B cell (primary cell): ENCODE data around the gene ZDHHC7. TPM values are rescaled to one million over a fixed set of nuclear protein-coding genes. Genes with fewer than 3 reads are reported as not detected.

ENCODE experiments used
- ATAC-seq: fragments of 200-7000 bp; cut with Tn5 transposase; one replicate; pipeline ENCODE4 v1.10.0; 2021; ENCODE audit warnings: low read depth, mild to moderate bottlenecking, moderate number of reproducible peaks, moderate library complexity
- CTCF ChIA-PET: fragments of 350-600 bp; sonication (Branson Sonifier 250); formaldehyde crosslinking; loops from one replicate; lab custom pipeline; 2021; ENCODE audit warnings: antibody characterized with exemption, inconsistent platforms; lab: Charles Lee
- POLR2A ChIA-PET: fragments of 350-600 bp; sonication (Branson Sonifier 250); formaldehyde crosslinking; loops from one replicate; lab custom pipeline; 2021; ENCODE audit warnings: antibody characterized with exemption; lab: Charles Lee
- DNase-seq: peaks from one replicate; pipeline ENCODE4 v3.0.0; 2013
- H2AFZ ChIP-seq: 2 replicates; pipeline ENCODE4 v1.6.1; 2012; ENCODE audit warnings: mild to moderate bottlenecking, low read depth, low read length; ENCODE audit not compliant: insufficient read depth, poor library complexity, severe bottlenecking
- H3K27ac ChIP-seq, 2 donors: 1 replicate in 1 of 2; 2 replicates in 1 of 2; pipeline ENCODE4 v1.5.1; 2012 to 2013; ENCODE audit warnings: low read length in 2 of 2, mild to moderate bottlenecking in 2 of 2, moderate library complexity in 1 of 2
- H3K27me3 ChIP-seq, 4 experiments: fragments of 200-600 bp in 1 of 4; sonication (generic) in 1 of 4; replicated peaks in 1 of 4; 1 replicate in 2 of 4; 2 replicates in 2 of 4; pipeline versions ENCODE4 v1.6.1 to v1.7.0; 2013 to 2016; ENCODE audit warnings: low read length in 3 of 4, mild to moderate bottlenecking in 2 of 4, mixed read lengths in 1 of 4, moderate library complexity in 1 of 4; ENCODE audit not compliant: insufficient read depth in 4 of 4, control insufficient read depth in 3 of 4; ENCODE audit errors: control extremely low read depth in 1 of 4
- H3K36me3 ChIP-seq, 2 experiments: replicated peaks in 1 of 2; 1 replicate in 1 of 2; 2 replicates in 1 of 2; pipeline versions ENCODE4 v1.6.1 to v1.7.1; 2013; ENCODE audit warnings: low read length in 1 of 2; ENCODE audit not compliant: insufficient read depth in 2 of 2, control insufficient read depth in 1 of 2; ENCODE audit errors: control extremely low read depth in 1 of 2, extremely low read depth in 1 of 2
- H3K4me1 ChIP-seq, 2 donors: fragments of 200-600 bp in 1 of 2; sonication (generic) in 1 of 2; 1 replicate in 1 of 2; 2 replicates in 1 of 2; pipeline versions ENCODE4 v1.5.1 to v1.6.1; 2013 to 2017; ENCODE audit warnings: low read length in 2 of 2; ENCODE audit not compliant: control insufficient read depth in 2 of 2, insufficient read depth in 2 of 2
- H3K4me2 ChIP-seq: replicated peaks from 2 replicates; pipeline ENCODE3; 2012; ENCODE audit warnings: mild to moderate bottlenecking, low read depth, low read length; ENCODE audit not compliant: poor library complexity, severe bottlenecking
- H3K4me3 ChIP-seq, 5 experiments: fragments of 200-600 bp in 1 of 5; sonication (generic) in 1 of 5; 1 replicate in 3 of 5; 2 replicates in 2 of 5; pipeline versions ENCODE4 v1.5.1 to v1.7.0; 2011 to 2016; ENCODE audit warnings: low read length in 4 of 5, mild to moderate bottlenecking in 4 of 5, low read depth in 2 of 5, control low read depth in 1 of 5, moderate library complexity in 1 of 5; ENCODE audit not compliant: insufficient read depth in 1 of 5; ENCODE audit errors: control extremely low read depth in 1 of 5, extremely low read depth in 1 of 5
- H3K79me2 ChIP-seq: fragments of 200-600 bp; sonication (generic); one replicate; pipeline ENCODE4 v1.6.0; 2016; ENCODE audit warnings: low read length; ENCODE audit not compliant: control insufficient read depth, insufficient read depth
- H3K9ac ChIP-seq: fragments of 200-600 bp; sonication (generic); 2 replicates; pipeline ENCODE4 v1.6.1; 2017; ENCODE audit warnings: mild to moderate bottlenecking, low read length, moderate library complexity
- H3K9me3 ChIP-seq, 3 donors: one replicate each; pipeline versions ENCODE4 v1.6.1 to v1.7.1; 2013; ENCODE audit warnings: low read length in 2 of 3; ENCODE audit not compliant: control insufficient read depth in 2 of 3, insufficient read depth in 1 of 3; ENCODE audit errors: control extremely low read depth in 1 of 3
- H4K20me1 ChIP-seq: 2 replicates; pipeline ENCODE4 v1.6.0; 2012; ENCODE audit warnings: mild to moderate bottlenecking, low read length; ENCODE audit not compliant: insufficient read depth, control insufficient read depth, poor library complexity, severe bottlenecking
- H3K27ac Mint-ChIP-seq: one replicate; pipeline ENCODE4 v1.8.0; 2021; ENCODE audit warnings: mixed read lengths
- H3K27me3 Mint-ChIP-seq: one replicate; pipeline ENCODE4 v1.8.0; 2021; ENCODE audit warnings: mixed read lengths
- H3K4me1 Mint-ChIP-seq: one replicate; pipeline ENCODE4 v1.8.0; 2021; ENCODE audit warnings: mixed read lengths
- H3K4me3 Mint-ChIP-seq: one replicate; pipeline ENCODE4 v1.8.0; 2021; ENCODE audit warnings: mixed read lengths
- H3K9me3 Mint-ChIP-seq: one replicate; pipeline ENCODE4 v1.8.0; 2022; ENCODE audit warnings: mixed read lengths; ENCODE audit not compliant: insufficient read depth
- EZH2 ChIP-seq: IDR thresholded peaks from 2 replicates; pipeline ENCODE4 v1.6.1; 2012; ENCODE audit warnings: borderline replicate concordance, low read depth, mild to moderate bottlenecking, moderate library complexity, low read length; ENCODE audit not compliant: insufficient read depth, poor library complexity, severe bottlenecking
- WGBS: methylation state at CpG from one replicate; pipeline ENCODE4 v1.1.5; 2013; ENCODE audit warnings: missing lambda C conversion rate; ENCODE audit not compliant: insufficient coverage; 5-methylcytosine and 5-hydroxymethylcytosine counted together
- intact Hi-C: fragments of 100-400 bp; cut with micrococcal nuclease; formaldehyde crosslinking; loops from one replicate; pipeline ENCODE4 v1.10.0; 2022
- polyA plus RNA-seq: library from polyadenylated mRNA; depleted of rRNA; stranded (reverse); fragments of >200 nt; gene quantifications from 2 replicates; pipeline ENCODE4 v1.2.3, GENCODE V29; 2012
- total RNA-seq, 2 donors: library from RNA; stranded (reverse); fragments of 120-200 nt in 1 of 2; gene quantifications; 1 replicate in 1 of 2; 2 replicates in 1 of 2; pipeline versions ENCODE4 v1.2.3 to v1.2.4, GENCODE V29; 2013 to 2022
- TF ChIP-seq, protein P1 (sequence below): fragments of 200-600 bp; IDR thresholded peaks from one replicate; pipeline ENCODE4 v1.8.0; 2022; ENCODE audit warnings: antibody characterized with exemption, mild to moderate bottlenecking

ZDHHC7 gene
- total and polyA plus RNA-seq, 2 donors (not counting 1 experiment from before 2014, with no cell fraction given) = 25.2 to 36.1 TPM

- H3K27ac ChIP-seq = no peak overlapping the region
- H3K9me3 ChIP-seq = no peaks in the 10 kb centered on the region
- no peaks in the 10 kb centered on the region for H3K36me3 ChIP-seq
- TF ChIP-seq, protein P1, sequence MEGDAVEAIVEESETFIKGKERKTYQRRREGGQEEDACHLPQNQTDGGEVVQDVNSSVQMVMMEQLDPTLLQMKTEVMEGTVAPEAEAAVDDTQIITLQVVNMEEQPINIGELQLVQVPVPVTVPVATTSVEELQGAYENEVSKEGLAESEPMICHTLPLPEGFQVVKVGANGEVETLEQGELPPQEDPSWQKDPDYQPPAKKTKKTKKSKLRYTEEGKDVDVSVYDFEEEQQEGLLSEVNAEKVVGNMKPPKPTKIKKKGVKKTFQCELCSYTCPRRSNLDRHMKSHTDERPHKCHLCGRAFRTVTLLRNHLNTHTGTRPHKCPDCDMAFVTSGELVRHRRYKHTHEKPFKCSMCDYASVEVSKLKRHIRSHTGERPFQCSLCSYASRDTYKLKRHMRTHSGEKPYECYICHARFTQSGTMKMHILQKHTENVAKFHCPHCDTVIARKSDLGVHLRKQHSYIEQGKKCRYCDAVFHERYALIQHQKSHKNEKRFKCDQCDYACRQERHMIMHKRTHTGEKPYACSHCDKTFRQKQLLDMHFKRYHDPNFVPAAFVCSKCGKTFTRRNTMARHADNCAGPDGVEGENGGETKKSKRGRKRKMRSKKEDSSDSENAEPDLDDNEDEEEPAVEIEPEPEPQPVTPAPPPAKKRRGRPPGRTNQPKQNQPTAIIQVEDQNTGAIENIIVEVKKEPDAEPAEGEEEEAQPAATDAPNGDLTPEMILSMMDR = no peak
- TF ChIP-seq EZH2 = no peak
- H3K4me3 ChIP-seq = no peak overlapping the region
- 100% methylated on average over 2 of the region's 5 CpGs for WGBS
- ChIA-PET CTCF (interaction anchor here (0.9 kb wide), 1 partner anchor 11 kb away, joined by 3 read pairs; no protein-coding TSS in a partner anchor), POLR2A (no interaction called here)
- H3K27me3 ChIP-seq = no peaks in the 10 kb centered on the region
- H3K79me2 ChIP-seq = peaks cover 5% of the 10 kb centered on the region
- H3K4me1 ChIP-seq = peaks cover 2 to 12% of the 10 kb centered on the region in 2 donors
- no peak overlapping the region for H3K9ac ChIP-seq
- Mint-ChIP-seq H3K27ac (no peak overlapping the region), H3K4me1 (peaks cover 10% of the 10 kb centered on the region), H3K9me3 (no peaks in the 10 kb centered on the region), H3K27me3 (peaks cover 20% of the 10 kb centered on the region), H3K4me3 (no peak overlapping the region)
- H2AFZ ChIP-seq = no peak overlapping the region
- H4K20me1 ChIP-seq = no peaks in the 10 kb centered on the region
- DNase-seq = no peak
- ATAC-seq = no peak
- H3K4me2 ChIP-seq = no peak overlapping the region
- intact Hi-C loops = no loop called here
Measured at GRCh38 chr16:85015481-85016187, 4.3 kb upstream of the ZDHHC7 start.

DNA sequence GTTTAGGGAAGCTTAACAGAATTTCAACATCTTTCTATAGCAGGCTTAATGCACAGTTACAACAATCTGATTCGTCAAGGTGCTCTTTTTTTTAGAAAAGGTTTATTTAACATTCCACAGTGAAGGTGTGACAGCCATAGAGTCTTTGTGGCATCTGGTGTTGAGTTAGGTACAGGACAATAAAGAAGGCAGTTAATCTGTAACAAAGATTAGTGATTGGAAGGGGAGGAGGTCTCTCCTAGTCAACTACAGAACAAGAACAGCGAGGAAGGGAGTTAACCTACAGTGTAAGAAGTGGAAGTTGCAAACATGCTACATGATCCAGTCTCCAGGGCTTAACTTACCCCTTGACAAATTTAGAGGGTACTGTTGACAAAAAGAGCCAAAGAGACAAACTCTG lies 3.0 kb upstream of the ZDHHC7 start:
- Mint-ChIP-seq H3K27ac (no peak overlapping the region), H3K4me1 (peaks cover 21% of the 10 kb centered on the region), H3K9me3 (no peaks in the 10 kb centered on the region), H3K4me3 (no peak overlapping the region), H3K27me3 (peaks cover 20% of the 10 kb centered on the region)
- no peak overlapping the region for H3K4me3 ChIP-seq
- H3K9ac ChIP-seq = no peak overlapping the region
- no peaks in the 10 kb centered on the region for H3K36me3 ChIP-seq
- ChIA-PET CTCF (no interaction called here), POLR2A (no interaction called here)
- DNase-seq = no peak
- peaks cover 7% of the 10 kb centered on the region for H4K20me1 ChIP-seq
- TF ChIP-seq, protein P1 = no peak
- no peak for TF ChIP-seq EZH2
- WGBS = no CpG with 5 or more reads among the region's 2 CpGs
- H3K27ac ChIP-seq = no peak overlapping the region
- no peaks in the 10 kb centered on the region for H3K27me3 ChIP-seq
- no peak for ATAC-seq
- intact Hi-C loops = loop anchor here (5.0 kb wide), 1 partner anchor 512 kb away; the partner anchor contains the start of gene MEAK7
- no peaks in the 10 kb centered on the region for H3K9me3 ChIP-seq
- H3K4me1 ChIP-seq = peaks cover 9 to 17% of the 10 kb centered on the region in 2 donors
- H3K79me2 ChIP-seq = peaks cover 18% of the 10 kb centered on the region
- H3K4me2 ChIP-seq = no peak overlapping the region
- H2AFZ ChIP-seq = no peak overlapping the region
